ENCODE results near the gene GRN.
A peak's percentile ranks its signal among the peaks of the same experiment; 100 is the strongest.

The GRN gene

GRCh38 chr17:44372036-44372435 lies 26.9 kb downstream of the GRN start:
- peak overlapping the region; percentile 37 for H3K4me3 Mint-ChIP-seq
- H3K4me1 Mint-ChIP-seq (ENCODE audit: low read depth): peaks cover 7% of the 10 kb centered on the region
- no peaks in the 10 kb centered on the region for H3K36me3 Mint-ChIP-seq
- no peak overlapping the region for H3K27ac Mint-ChIP-seq
- H3K27me3 Mint-ChIP-seq: peaks cover 3% of the 10 kb centered on the region
- no peaks in the 10 kb centered on the region for H3K9me3 Mint-ChIP-seq (ENCODE audit: low read depth)

DNA sequence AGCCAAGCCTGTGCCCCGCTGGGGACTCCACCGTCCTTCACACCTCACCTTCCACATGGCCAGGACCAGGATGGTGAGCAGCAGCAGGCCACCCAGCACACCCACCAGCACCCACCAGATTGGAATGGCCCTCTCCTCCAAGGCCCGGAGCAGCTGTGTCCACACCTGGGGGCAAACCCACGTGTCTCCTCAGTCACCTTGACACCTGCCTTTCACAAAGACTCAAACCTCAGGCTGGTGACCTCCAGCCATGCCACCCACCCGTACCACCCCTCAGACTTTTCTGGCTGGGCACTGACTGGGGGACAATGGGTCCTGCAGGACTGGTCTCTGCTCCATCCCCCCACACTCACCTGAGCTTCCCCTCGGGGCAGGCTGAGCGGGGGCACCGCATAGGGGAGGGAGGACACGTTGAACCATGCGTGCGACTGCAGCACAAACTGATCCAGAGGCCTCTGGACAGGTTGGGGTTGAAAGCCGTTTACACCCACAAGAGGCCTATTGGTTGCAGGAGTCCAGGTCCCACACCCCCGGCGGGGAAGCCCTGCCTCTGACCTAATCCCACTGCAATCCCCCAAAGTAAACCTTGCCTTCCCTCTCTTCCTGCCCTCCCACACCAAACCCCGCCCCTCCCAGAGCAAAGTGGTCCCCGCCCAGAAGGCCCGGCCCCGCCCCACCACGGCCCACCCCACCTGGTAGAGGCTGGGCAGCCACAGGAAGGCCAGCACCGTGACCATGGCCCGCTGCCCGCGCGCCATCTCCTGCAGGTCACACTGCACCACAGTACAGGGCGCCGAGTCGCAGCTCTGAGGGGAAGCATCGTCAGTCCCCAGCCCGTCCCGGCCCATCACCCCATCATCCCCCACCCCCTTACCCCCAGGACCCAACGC lies 29.4 kb downstream of the GRN start:
- Mint-ChIP-seq H3K36me3 (no peaks in the 10 kb centered on the region), H3K9me3 (ENCODE audit: low read depth) (no peaks in the 10 kb centered on the region), H3K27me3 (peaks cover 5% of the 10 kb centered on the region), H3K27ac (no peak overlapping the region), H3K4me1 (ENCODE audit: low read depth) (peaks cover 4% of the 10 kb centered on the region), H3K4me3 (no peak overlapping the region)

DNA sequence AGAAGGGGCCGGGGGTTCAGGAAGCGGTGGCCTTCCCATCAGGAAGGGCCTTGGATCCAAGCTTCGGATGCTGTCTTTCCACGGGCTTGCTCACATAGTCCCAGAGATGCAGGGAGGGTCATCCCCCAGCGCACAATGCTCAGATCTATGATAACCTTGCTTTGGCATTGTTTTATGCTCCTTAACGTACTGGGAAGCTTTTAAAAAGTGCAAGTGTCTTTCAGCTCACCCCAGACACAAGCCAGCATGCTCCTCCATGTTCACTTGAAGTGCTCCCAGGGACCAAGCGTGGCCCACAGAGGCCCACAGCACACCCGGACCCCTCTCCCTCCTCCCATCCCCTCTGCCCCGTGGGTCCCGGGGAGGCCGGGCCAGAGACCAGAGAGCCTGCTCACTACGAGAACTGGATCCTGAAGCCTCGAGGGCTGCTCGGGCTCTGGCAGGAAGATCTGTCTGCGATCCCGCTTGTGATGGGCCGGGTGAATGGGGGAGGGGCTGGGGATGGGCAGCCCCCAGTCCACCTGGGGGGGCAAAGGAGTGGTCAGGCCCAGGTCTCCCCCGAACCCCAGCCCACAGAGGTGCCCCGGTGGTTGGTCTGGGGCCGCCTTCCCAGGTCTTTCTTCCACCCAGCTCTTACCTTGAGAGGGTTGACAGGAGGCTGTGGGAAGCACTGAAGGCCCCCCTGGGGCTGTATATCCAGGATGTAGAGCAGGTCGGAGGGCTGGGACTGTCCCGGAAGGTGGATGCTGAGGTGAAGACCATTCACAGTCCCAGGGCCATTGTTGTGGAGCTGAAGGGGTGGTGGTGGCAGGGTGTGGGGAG lies 30.3 kb downstream of the GRN start:
- H3K27me3 Mint-ChIP-seq: peaks cover 3% of the 10 kb centered on the region
- no peaks in the 10 kb centered on the region for H3K9me3 Mint-ChIP-seq (ENCODE audit: low read depth)
- H3K27ac Mint-ChIP-seq: no peak overlapping the region
- H3K36me3 Mint-ChIP-seq: no peaks in the 10 kb centered on the region
- no peak overlapping the region for H3K4me3 Mint-ChIP-seq
- H3K4me1 Mint-ChIP-seq (ENCODE audit: low read depth): peaks cover 1% of the 10 kb centered on the region

DNA sequence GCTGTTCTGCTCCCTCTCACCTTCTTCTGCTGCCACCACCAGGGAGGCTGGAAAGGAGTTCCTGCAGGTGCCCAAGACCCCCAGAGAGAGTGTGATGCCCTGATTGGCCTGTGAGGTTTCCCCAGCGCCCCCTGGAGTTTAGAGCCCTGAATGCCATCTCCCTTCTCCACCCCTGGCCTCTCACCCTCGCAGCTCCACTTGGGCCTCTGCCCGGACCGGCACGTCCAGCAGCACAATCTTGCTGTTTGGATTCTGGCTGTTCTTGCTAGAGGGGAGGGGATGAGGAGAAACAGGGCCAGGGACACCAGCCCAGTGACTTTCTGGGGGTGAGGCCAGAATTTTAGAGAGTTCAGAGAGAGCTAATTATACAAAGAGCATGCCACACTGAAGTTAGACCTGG lies 31.0 kb downstream of the GRN start:
- Mint-ChIP-seq H3K27ac (no peak overlapping the region), H3K4me3 (no peak overlapping the region), H3K27me3 (peaks cover 3% of the 10 kb centered on the region), H3K36me3 (no peaks in the 10 kb centered on the region), H3K9me3 (ENCODE audit: low read depth) (no peaks in the 10 kb centered on the region), H3K4me1 (ENCODE audit: low read depth) (no peaks in the 10 kb centered on the region)

GRCh38 chr17:44376779-44377178 lies 31.7 kb downstream of the GRN start:
- H3K9me3 Mint-ChIP-seq (ENCODE audit: low read depth): no peaks in the 10 kb centered on the region
- H3K4me1 Mint-ChIP-seq (ENCODE audit: low read depth): no peaks in the 10 kb centered on the region
- peaks cover 3% of the 10 kb centered on the region for H3K27me3 Mint-ChIP-seq
- H3K36me3 Mint-ChIP-seq: no peaks in the 10 kb centered on the region
- H3K27ac Mint-ChIP-seq: no peak overlapping the region
- no peak overlapping the region for H3K4me3 Mint-ChIP-seq

- Mint-ChIP-seq H3K4me3 (no peak overlapping the region), H3K4me1 (ENCODE audit: low read depth) (no peaks in the 10 kb centered on the region)
Measured at GRCh38 chr17:44378171-44378705, 33.1 kb downstream of the GRN start.

DNA sequence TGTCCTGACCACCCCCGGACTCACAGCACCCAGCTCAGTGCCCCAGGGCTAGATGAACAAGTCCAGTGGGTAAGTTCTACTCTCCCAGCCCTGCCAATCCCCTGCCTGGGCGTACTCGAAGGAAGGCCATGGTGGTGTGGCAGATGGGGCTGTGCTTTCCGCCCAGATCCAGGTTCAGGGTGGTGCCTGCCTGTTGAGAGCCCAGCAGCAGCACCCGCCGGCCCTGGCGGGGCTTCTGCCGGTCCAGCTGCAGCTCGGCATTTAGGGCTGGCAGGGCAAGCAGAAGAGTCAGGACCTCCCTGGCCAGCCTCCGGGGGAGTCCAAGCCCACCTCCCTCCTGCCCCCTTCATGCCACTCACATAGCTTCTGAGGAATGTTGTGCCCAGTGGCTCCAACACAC lies 34.8 kb downstream of the GRN start:
- Mint-ChIP-seq H3K4me3 (no peak overlapping the region), H3K27me3 (peaks cover 2% of the 10 kb centered on the region), H3K4me1 (ENCODE audit: low read depth) (peaks cover 5% of the 10 kb centered on the region), H3K27ac (no peak overlapping the region), H3K36me3 (no peaks in the 10 kb centered on the region), H3K9me3 (ENCODE audit: low read depth) (no peaks in the 10 kb centered on the region)

More at GRCh38 chr17:44378171-44378705, 33.1 kb downstream of the GRN start:
- H3K27me3 Mint-ChIP-seq: peaks cover 2% of the 10 kb centered on the region
- no peak overlapping the region for H3K27ac Mint-ChIP-seq
- H3K9me3 Mint-ChIP-seq (ENCODE audit: low read depth): no peaks in the 10 kb centered on the region
- H3K36me3 Mint-ChIP-seq: no peaks in the 10 kb centered on the region

DNA sequence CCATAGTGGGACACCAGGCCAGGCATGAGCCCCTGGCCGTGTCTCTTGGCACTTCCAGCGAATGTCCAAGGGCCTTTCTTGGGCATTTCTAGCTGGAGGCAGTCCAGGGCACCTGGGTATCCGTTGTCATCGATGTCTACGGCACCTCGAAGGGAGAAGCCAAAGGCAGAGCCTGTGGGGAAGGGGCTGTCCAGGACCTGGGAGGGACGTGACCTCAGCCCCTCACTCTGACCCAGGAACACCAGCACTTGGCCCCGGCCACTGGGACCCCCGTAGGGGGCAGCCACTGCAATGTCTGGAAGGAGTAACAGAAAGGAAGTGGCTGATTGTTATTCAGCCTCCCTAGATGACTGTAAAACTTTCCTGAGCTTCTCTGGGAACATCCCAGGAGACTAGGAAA lies 35.7 kb downstream of the GRN start:
- Mint-ChIP-seq H3K4me1 (ENCODE audit: low read depth) (peaks cover 5% of the 10 kb centered on the region), H3K27me3 (peaks cover 2% of the 10 kb centered on the region), H3K9me3 (ENCODE audit: low read depth) (no peaks in the 10 kb centered on the region), H3K36me3 (no peaks in the 10 kb centered on the region), H3K27ac (no peak overlapping the region), H3K4me3 (no peak overlapping the region)

DNA sequence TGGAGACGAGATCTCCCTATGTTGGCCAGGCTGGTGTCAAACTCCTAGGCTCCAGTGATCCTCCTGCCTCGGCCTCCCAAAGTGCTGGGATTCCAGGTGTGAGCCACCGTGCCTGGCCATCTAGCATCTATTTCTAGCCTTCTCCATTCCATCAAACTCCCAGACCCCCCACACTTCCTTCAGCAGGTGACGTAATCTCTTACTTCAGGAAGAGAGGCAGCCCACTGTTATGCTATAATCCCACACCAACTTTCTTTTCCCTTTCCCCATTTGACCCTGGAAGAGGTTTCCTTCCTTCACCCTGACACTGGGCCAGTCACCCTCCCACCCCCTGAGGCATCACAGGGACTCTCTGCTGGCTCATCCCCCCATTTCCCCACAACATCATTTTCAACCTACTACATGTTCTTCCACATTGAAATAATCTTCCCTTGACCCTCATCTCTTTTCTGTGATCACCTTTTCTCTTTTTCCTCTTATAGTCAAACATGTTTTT lies 36.8 kb downstream of the GRN start:
- Mint-ChIP-seq H3K4me1 (ENCODE audit: low read depth) (peaks cover 11% of the 10 kb centered on the region), H3K27ac (no peak overlapping the region), H3K36me3 (no peaks in the 10 kb centered on the region), H3K27me3 (peaks cover 4% of the 10 kb centered on the region), H3K4me3 (no peak overlapping the region), H3K9me3 (ENCODE audit: low read depth) (no peaks in the 10 kb centered on the region)

DNA sequence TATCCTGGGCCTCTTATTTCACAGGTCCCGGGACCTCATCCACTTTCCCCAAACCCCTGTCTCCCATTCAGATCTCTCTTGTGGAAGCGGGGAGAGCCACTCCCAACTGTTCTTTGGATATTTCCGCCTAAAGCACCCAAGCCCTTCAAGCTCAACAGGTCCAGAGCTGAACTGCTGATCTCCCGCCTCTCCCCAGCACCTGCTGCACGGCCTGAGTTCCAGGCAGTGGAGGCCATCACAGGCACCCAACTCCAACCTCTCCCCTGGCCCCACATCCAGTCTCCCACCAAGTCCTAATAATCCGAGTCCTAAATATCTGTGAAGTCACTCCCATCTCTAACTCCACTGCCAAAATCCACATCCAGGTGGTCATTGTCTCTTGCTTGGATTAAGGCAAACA lies 37.8 kb downstream of the GRN start:
- H3K27ac Mint-ChIP-seq: no peak overlapping the region
- H3K9me3 Mint-ChIP-seq (ENCODE audit: low read depth): no peaks in the 10 kb centered on the region
- H3K27me3 Mint-ChIP-seq: peaks cover 4% of the 10 kb centered on the region
- peaks cover 13% of the 10 kb centered on the region for H3K4me1 Mint-ChIP-seq (ENCODE audit: low read depth)
- no peak overlapping the region for H3K4me3 Mint-ChIP-seq
- no peaks in the 10 kb centered on the region for H3K36me3 Mint-ChIP-seq

DNA sequence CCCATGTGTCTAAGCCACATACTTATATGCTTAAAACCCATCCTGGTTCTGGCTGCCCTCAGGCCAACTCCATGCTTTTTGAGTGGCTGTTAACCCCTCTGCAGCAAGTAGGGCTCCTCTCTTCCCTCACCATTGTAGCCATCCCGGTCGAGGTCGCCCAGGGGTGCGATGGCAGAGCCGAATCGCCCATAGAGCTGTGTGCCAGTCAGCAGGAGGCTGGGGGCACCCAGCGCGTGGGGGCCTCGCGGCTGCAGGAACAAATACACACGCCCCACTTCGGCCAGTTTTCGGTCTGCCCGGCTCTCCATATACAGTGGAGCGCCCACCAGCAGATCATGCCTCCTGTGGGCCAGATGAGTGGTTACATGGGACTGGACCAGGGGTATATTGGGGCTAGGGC lies 38.3 kb downstream of the GRN start:
- no peaks in the 10 kb centered on the region for H3K36me3 Mint-ChIP-seq

DNA sequence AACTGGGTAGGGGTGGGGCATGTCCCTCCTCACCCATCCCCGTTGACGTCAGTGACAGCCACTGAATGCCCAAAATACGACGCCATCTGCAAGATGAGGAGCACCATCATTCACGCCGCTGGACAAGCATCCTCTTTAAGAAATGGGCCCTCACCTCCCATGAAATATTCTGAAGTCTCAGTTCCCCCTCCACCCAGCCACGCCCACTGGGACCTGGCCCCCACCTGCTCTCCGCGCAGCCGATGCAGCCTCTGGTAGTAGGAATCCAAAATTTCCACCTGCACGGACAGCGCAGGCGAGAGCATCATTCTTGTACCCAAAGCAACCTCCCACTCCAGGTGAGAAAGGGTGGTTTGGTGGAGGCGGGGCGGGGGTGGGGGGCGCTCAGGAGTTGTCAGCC lies 38.8 kb downstream of the GRN start:
- Mint-ChIP-seq H3K27ac (no peak overlapping the region), H3K4me3 (no peak overlapping the region), H3K36me3 (no peaks in the 10 kb centered on the region), H3K9me3 (ENCODE audit: low read depth) (no peaks in the 10 kb centered on the region), H3K27me3 (peaks cover 6% of the 10 kb centered on the region), H3K4me1 (ENCODE audit: low read depth) (peaks cover 14% of the 10 kb centered on the region)

More for the DNA sequence above, 38.3 kb downstream of the GRN start:
- H3K27ac Mint-ChIP-seq: no peak overlapping the region
- H3K4me1 Mint-ChIP-seq (ENCODE audit: low read depth): peaks cover 14% of the 10 kb centered on the region
- H3K27me3 Mint-ChIP-seq: peaks cover 6% of the 10 kb centered on the region
- H3K4me3 Mint-ChIP-seq: no peak overlapping the region
- no peaks in the 10 kb centered on the region for H3K9me3 Mint-ChIP-seq (ENCODE audit: low read depth)

- no peaks in the 10 kb centered on the region for H3K36me3 Mint-ChIP-seq
- H3K9me3 Mint-ChIP-seq (ENCODE audit: low read depth): no peaks in the 10 kb centered on the region
- peak overlapping the region; percentile 76 for H3K4me3 Mint-ChIP-seq
- H3K27ac Mint-ChIP-seq: no peak overlapping the region
- peaks cover 15% of the 10 kb centered on the region for H3K4me1 Mint-ChIP-seq (ENCODE audit: low read depth)
- H3K27me3 Mint-ChIP-seq: peaks cover 7% of the 10 kb centered on the region
Measured at GRCh38 chr17:44384281-44384822, 39.2 kb downstream of the GRN start.

- Mint-ChIP-seq H3K4me3 (peak overlapping the region; percentile 76), H3K27me3 (peaks cover 7% of the 10 kb centered on the region), H3K36me3 (no peaks in the 10 kb centered on the region), H3K4me1 (ENCODE audit: low read depth) (peaks cover 16% of the 10 kb centered on the region), H3K9me3 (ENCODE audit: low read depth) (no peaks in the 10 kb centered on the region), H3K27ac (peak overlapping the region; percentile 46)
Measured at GRCh38 chr17:44384823-44385286, 39.8 kb downstream of the GRN start.
